ENCODE measurements around the gene FAT1.

FAT1 gene, protein sequence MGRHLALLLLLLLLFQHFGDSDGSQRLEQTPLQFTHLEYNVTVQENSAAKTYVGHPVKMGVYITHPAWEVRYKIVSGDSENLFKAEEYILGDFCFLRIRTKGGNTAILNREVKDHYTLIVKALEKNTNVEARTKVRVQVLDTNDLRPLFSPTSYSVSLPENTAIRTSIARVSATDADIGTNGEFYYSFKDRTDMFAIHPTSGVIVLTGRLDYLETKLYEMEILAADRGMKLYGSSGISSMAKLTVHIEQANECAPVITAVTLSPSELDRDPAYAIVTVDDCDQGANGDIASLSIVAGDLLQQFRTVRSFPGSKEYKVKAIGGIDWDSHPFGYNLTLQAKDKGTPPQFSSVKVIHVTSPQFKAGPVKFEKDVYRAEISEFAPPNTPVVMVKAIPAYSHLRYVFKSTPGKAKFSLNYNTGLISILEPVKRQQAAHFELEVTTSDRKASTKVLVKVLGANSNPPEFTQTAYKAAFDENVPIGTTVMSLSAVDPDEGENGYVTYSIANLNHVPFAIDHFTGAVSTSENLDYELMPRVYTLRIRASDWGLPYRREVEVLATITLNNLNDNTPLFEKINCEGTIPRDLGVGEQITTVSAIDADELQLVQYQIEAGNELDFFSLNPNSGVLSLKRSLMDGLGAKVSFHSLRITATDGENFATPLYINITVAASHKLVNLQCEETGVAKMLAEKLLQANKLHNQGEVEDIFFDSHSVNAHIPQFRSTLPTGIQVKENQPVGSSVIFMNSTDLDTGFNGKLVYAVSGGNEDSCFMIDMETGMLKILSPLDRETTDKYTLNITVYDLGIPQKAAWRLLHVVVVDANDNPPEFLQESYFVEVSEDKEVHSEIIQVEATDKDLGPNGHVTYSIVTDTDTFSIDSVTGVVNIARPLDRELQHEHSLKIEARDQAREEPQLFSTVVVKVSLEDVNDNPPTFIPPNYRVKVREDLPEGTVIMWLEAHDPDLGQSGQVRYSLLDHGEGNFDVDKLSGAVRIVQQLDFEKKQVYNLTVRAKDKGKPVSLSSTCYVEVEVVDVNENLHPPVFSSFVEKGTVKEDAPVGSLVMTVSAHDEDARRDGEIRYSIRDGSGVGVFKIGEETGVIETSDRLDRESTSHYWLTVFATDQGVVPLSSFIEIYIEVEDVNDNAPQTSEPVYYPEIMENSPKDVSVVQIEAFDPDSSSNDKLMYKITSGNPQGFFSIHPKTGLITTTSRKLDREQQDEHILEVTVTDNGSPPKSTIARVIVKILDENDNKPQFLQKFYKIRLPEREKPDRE (N-terminal part only)

GRCh38 chr4:186723292-186724057, at the start of gene FAT1:
TSS of gene FAT1 (minus strand) at chr4:186723856. CDS start at chr4:186709827, 14,029 bp downstream.
- TF ChIP-seq BHLHE40 (IDR thresholded peaks at IDR 0.05; ENCODE audit: borderline replicate concordance) (no peak), LEF1 (IDR thresholded peaks at IDR 0.05; ENCODE audit: borderline replicate concordance) (peak; percentile 24; the same call in 1 of the 2 replicates), FOXK2 (IDR thresholded peaks at IDR 0.05) (no peak), L3MBTL2 (conservative IDR thresholded peaks at IDR 0.05) (peak; percentile 56), ARNT (IDR thresholded peaks at IDR 0.05) (0 out of 2 replicates have a peak, but pooled peaks have one; percentile 25)
- DNase-seq (ENCODE audit: extremely low spot score): peak; percentile 50
- POLR2A ChIA-PET: interaction anchor here (0.5 to 1.8 kb wide), 11 partner anchors 10 to 214 kb away, joined by 3 to 6 read pairs (median 4); no protein-coding TSS in a partner anchor
- CTCF ChIA-PET: interaction anchor here (1.0 kb wide), 1 partner anchor 136 kb away, joined by 5 read pairs; no protein-coding TSS in a partner anchor

GRCh38 chr4:186772936-186773487, 49.4 kb upstream of the FAT1 start:
- CTCF ChIA-PET: no interaction called here
- TF ChIP-seq FOXA1 (IDR thresholded peaks at IDR 0.05) (no peak), LEF1 (IDR thresholded peaks at IDR 0.05; ENCODE audit: borderline replicate concordance) (no peak), HDGF (IDR thresholded peaks at IDR 0.05; ENCODE audit: borderline replicate concordance) (no peak), ARNT (IDR thresholded peaks at IDR 0.05) (no peak)
- DNase-seq (ENCODE audit: extremely low spot score): no peak
- POLR2A ChIA-PET: no interaction called here

- DNase-seq (ENCODE audit: extremely low spot score): no peak
- no peak for TF ChIP-seq CTBP1 (IDR thresholded peaks at IDR 0.05; ENCODE audit: borderline replicate concordance)
- no peak for TF ChIP-seq BHLHE40 (IDR thresholded peaks at IDR 0.05; ENCODE audit: borderline replicate concordance)
- no peak for TF ChIP-seq FOXA1 (IDR thresholded peaks at IDR 0.05)
- no peak for TF ChIP-seq FOXM1 (IDR thresholded peaks at IDR 0.05; ENCODE audit: borderline replicate concordance)
- TF ChIP-seq, protein P1, sequence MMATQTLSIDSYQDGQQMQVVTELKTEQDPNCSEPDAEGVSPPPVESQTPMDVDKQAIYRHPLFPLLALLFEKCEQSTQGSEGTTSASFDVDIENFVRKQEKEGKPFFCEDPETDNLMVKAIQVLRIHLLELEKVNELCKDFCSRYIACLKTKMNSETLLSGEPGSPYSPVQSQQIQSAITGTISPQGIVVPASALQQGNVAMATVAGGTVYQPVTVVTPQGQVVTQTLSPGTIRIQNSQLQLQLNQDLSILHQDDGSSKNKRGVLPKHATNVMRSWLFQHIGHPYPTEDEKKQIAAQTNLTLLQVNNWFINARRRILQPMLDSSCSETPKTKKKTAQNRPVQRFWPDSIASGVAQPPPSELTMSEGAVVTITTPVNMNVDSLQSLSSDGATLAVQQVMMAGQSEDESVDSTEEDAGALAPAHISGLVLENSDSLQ (IDR thresholded peaks at IDR 0.05): no peak
- no peak for TF ChIP-seq ELF4 (IDR thresholded peaks at IDR 0.05)
- no peak for TF ChIP-seq FOXK2 (IDR thresholded peaks at IDR 0.05)
- TF ChIP-seq TARDBP (IDR thresholded peaks at IDR 0.05): no peak
- TF ChIP-seq ZNF384 (IDR thresholded peaks at IDR 0.05): no peak
- TF ChIP-seq ARNT (IDR thresholded peaks at IDR 0.05): no peak
- TF ChIP-seq NFRKB (IDR thresholded peaks at IDR 0.05): no peak
- TF ChIP-seq SUZ12 (IDR thresholded peaks at IDR 0.05): no peak
- ChIA-PET POLR2A (no interaction called here), CTCF (no interaction called here)
Observed at GRCh38 chr4:186771624-186772023, 48.0 kb upstream of the FAT1 start.

- no peak for DNase-seq (ENCODE audit: extremely low spot score)
- CTCF ChIA-PET: no interaction called here
Observed at GRCh38 chr4:186770481-186771175, 47.0 kb upstream of the FAT1 start.

DNA sequence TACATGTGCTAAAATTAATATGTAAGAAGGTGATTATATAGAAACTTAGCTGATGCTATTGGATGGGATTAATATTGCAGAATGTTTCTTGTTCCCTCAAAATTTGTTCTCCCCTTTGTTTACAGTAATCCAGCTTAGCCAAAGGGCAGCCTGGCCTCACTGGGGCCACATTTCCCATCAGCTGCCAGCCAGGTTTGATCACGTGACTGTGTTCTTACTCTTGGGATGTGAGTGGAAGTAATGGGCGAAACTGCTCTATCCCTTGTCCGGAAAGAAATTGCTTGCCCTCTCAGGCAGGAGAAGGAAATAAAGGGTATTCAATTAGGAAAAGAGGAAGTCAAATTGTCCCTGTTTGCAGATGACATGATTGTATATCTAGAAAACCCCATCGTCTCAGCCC, 44.1 kb upstream of the FAT1 start:
- ChIA-PET CTCF (no interaction called here), POLR2A (no interaction called here)
- no peak for DNase-seq (ENCODE audit: extremely low spot score)
- TF ChIP-seq L3MBTL2 (conservative IDR thresholded peaks at IDR 0.05): no peak
- no peak for TF ChIP-seq FOXM1 (IDR thresholded peaks at IDR 0.05; ENCODE audit: borderline replicate concordance)
- no peak for TF ChIP-seq TARDBP (IDR thresholded peaks at IDR 0.05)
- TF ChIP-seq, protein P1 (IDR thresholded peaks at IDR 0.05): no peak
- no peak for TF ChIP-seq BHLHE40 (IDR thresholded peaks at IDR 0.05; ENCODE audit: borderline replicate concordance)
- no peak for TF ChIP-seq ELF4 (IDR thresholded peaks at IDR 0.05)
- TF ChIP-seq HDGF (IDR thresholded peaks at IDR 0.05; ENCODE audit: borderline replicate concordance): no peak
- TF ChIP-seq FOXK2 (IDR thresholded peaks at IDR 0.05): no peak
- TF ChIP-seq ZNF384 (IDR thresholded peaks at IDR 0.05): no peak
- no peak for TF ChIP-seq CTBP1 (IDR thresholded peaks at IDR 0.05; ENCODE audit: borderline replicate concordance)
- no peak for TF ChIP-seq SUZ12 (IDR thresholded peaks at IDR 0.05)
- no peak for TF ChIP-seq ARNT (IDR thresholded peaks at IDR 0.05)
- no peak for TF ChIP-seq SP1 (IDR thresholded peaks at IDR 0.05)
- no peak for TF ChIP-seq NFRKB (IDR thresholded peaks at IDR 0.05)

More at GRCh38 chr4:186770481-186771175, 47.0 kb upstream of the FAT1 start:
- TF ChIP-seq SUZ12 (IDR thresholded peaks at IDR 0.05): no peak
- no peak for TF ChIP-seq L3MBTL2 (conservative IDR thresholded peaks at IDR 0.05)
- TF ChIP-seq NFRKB (IDR thresholded peaks at IDR 0.05): no peak
- no peak for TF ChIP-seq LEF1 (IDR thresholded peaks at IDR 0.05; ENCODE audit: borderline replicate concordance)
- TF ChIP-seq BHLHE40 (IDR thresholded peaks at IDR 0.05; ENCODE audit: borderline replicate concordance): no peak
- no peak for TF ChIP-seq FOXA1 (IDR thresholded peaks at IDR 0.05)
- no peak for TF ChIP-seq HDGF (IDR thresholded peaks at IDR 0.05; ENCODE audit: borderline replicate concordance)
- TF ChIP-seq CTBP1 (IDR thresholded peaks at IDR 0.05; ENCODE audit: borderline replicate concordance): no peak
- no peak for TF ChIP-seq FOXM1 (IDR thresholded peaks at IDR 0.05; ENCODE audit: borderline replicate concordance)
- no peak for TF ChIP-seq ARNT (IDR thresholded peaks at IDR 0.05)
- POLR2A ChIA-PET: no interaction called here
